ENCODE measurements around the gene EIF3J. TPM values are rescaled to one million over a fixed set of nuclear protein-coding genes. Genes with fewer than 3 reads are reported as not detected.
A peak's percentile ranks its signal among the peaks of the same experiment; 100 is the strongest.

EIF3J gene
- total RNA-seq, 1 experiment from 2014 or later, result 129 TPM

- Histone ChIP-seq H3K9me3 (ENCODE audit: control insufficient read depth, low read depth, low read length) (no peaks in the 10 kb centered on the region), H4K20me1 (ENCODE audit: control insufficient read depth, insufficient read depth, insufficient read length) (no peaks in the 10 kb centered on the region), H4K91ac (ENCODE audit: insufficient read length, low read depth, low read length) (no peak overlapping the region), H2AFZ (ENCODE audit: low read length) (no peak overlapping the region), H2AK5ac (ENCODE audit: insufficient read length, low read length) (no peak overlapping the region), H2BK12ac (ENCODE audit: insufficient read length, low read depth, low read length) (no peak overlapping the region), H2BK120ac (ENCODE audit: low read depth, low read length, poor library complexity, severe bottlenecking) (no peak overlapping the region), H3T11ph (ENCODE audit: low read length) (no peak overlapping the region), H3K4me1 (ENCODE audit: insufficient read depth, low read length) (no peaks in the 10 kb centered on the region), H3K14ac (ENCODE audit: insufficient read depth, low read length) (no peak overlapping the region), H2BK15ac (ENCODE audit: low read depth, low read length) (no peak overlapping the region), H4K5ac (ENCODE audit: insufficient read length, low read depth, low read length) (no peak overlapping the region), H3K18ac (ENCODE audit: insufficient read length, low read depth, low read length) (no peak overlapping the region), H3K23me2 (ENCODE audit: insufficient read length, low read depth, low read length, poor library complexity, severe bottlenecking) (no peaks in the 10 kb centered on the region), H3K79me1 (ENCODE audit: insufficient read depth, low read depth, low read length, poor library complexity, severe bottlenecking) (no peaks in the 10 kb centered on the region), H3K23ac (ENCODE audit: insufficient read length, low read depth, low read length) (no peak overlapping the region), H3K4me2 (ENCODE audit: insufficient read depth, insufficient read length, low read length) (no peak overlapping the region), H2BK20ac (ENCODE audit: low read depth, low read length, poor library complexity, severe bottlenecking) (no peak overlapping the region), H4K8ac (replicated peaks; ENCODE audit: insufficient read length, low read depth, low read length) (no peak overlapping the region), H3K27ac (ENCODE audit: insufficient read length, low read depth, low read length) (no peak overlapping the region), H3K56ac (ENCODE audit: insufficient read length, low read depth, low read length) (no peak overlapping the region), H3K79me2 (ENCODE audit: insufficient read depth, low read length) (no peaks in the 10 kb centered on the region), H2BK5ac (ENCODE audit: insufficient read length, low read length) (no peak overlapping the region), H3K27me3 (ENCODE audit: insufficient read depth, low read length) (no peaks in the 10 kb centered on the region), H3K4ac (ENCODE audit: low read depth, low read length) (no peak overlapping the region), H3K9ac (ENCODE audit: extremely low read depth, insufficient read length, low read length) (no peak overlapping the region)
- H3K4me3 Mint-ChIP-seq, result no peak overlapping the region
- peak overlapping the region in 2 of 3 experiments; percentile 16 to 17; a peak in 2 of 7 replicates for H3K27ac Mint-ChIP-seq
- no peaks in the 10 kb centered on the region for H3K4me1 Mint-ChIP-seq
- peaks cover 12 to 60% (median 51%) of the 10 kb centered on the region in 3 experiments; a peak in 6 of 7 replicates for H3K36me3 Mint-ChIP-seq (ENCODE audit: insufficient read depth in 1 of 3, low read depth in 3 of 3)
- no peak for DNase-seq
- no peaks in the 10 kb centered on the region for H3K27me3 Mint-ChIP-seq (ENCODE audit: low read depth)
- no peak for TF ChIP-seq CTCF (conservative IDR thresholded peaks at IDR 0.05)
- no peaks in the 10 kb centered on the region for H3K9me3 Mint-ChIP-seq
- no CpG with 5 or more reads among the region's 1 CpG for WGBS (ENCODE audit: extremely low coverage, insufficient read length, low lambda C conversion rate)
Measured at GRCh38 chr15:44489464-44489863, 47.5 kb upstream of the EIF3J start.
